ENCODE measurements around the gene CDHR1. TPM values are rescaled to one million over a fixed set of nuclear protein-coding genes. Genes with fewer than 3 reads are reported as not detected.

CDHR1 gene
- total and polyA plus RNA-seq, 7 donors: 0.27 to 26.6 (median 2.4) TPM

DNA sequence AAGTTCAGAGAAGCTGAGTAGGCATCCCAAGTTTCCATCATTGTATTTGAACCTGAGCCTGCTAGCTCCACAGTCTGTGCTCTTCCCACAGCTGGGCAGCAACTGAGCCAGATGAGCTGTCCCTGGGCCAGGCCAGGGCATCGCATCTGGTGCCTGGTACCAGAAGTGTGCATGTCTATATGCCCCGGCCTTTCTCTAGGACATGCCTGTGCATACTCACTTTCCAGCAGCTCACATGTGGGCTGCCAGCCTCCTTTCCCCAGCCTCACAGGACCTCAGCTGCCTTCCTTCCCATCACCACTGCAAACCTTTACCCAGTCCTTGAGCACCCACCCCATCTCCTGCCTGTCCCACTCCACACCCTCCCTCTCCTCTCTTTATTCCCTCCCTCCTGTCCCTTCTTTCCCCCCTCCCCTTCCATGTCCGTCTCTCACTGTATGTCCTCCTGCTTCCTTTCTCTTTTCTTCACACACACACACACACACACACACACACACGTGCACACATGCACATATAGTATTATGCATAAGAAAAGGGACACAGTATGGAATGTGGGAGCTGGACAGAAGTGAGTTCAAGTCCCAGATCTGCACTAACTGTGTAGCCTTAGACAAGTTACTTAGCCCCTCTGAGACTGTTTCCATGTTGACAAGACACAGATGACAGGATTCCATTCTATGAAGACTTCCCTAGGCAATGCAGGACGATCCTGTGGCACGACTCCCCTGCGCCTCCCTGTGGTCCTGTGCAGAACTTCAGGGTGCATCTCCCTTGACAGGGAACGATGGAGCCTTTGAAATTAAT lies 10.9 kb downstream of the CDHR1 start:
- Histone ChIP-seq H3K4me1 (no peaks in the 10 kb centered on the region), H3K4me3 (no peak overlapping the region), H3K27ac (no peak overlapping the region), H3K27me3 (peaks cover 0 to 4% (median 0%) of the 10 kb centered on the region in 3 donors), H3K36me3 (no peaks in the 10 kb centered on the region), H3K9me3 (no peaks in the 10 kb centered on the region)
- 32 to 36% methylated on average over 8 of the region's 8 CpGs for whole genome bisulfite sequencing, 2 donors
- no peak for DNase-seq
- intact Hi-C loops (cut with DNase I): loop anchor here (2.0 kb wide), 1 partner anchor 56 kb away; no protein-coding TSS in a partner anchor
- TF ChIP-seq POLR2A (IDR thresholded peaks at IDR 0.05) (no peak), EP300 (IDR thresholded peaks at IDR 0.05) (no peak), CTCF (IDR thresholded peaks at IDR 0.05) (peak; percentile 21 to 67 (median 60)), POLR2AphosphoS5 (IDR thresholded peaks at IDR 0.05) (peak in 1 of 4 donors; percentile 8)

- no peak for TF ChIP-seq POLR2AphosphoS5 (IDR thresholded peaks at IDR 0.05)
- TF ChIP-seq EP300 (IDR thresholded peaks at IDR 0.05): no peak
- peak in 1 of 4 experiments; percentile 26 for TF ChIP-seq CTCF (IDR thresholded peaks at IDR 0.05)
- 48 to 68% methylated on average over 6 of the region's 6 CpGs for WGBS, 2 donors
- no peak for DNase-seq
- Histone ChIP-seq H3K4me3 (no peak overlapping the region), H3K36me3 (no peaks in the 10 kb centered on the region), H3K27ac (no peak overlapping the region), H3K27me3 (peaks cover 0 to 4% (median 0%) of the 10 kb centered on the region in 3 donors), H3K4me1 (no peaks in the 10 kb centered on the region), H3K9me3 (no peaks in the 10 kb centered on the region)
- intact Hi-C loops (cut with DNase I): loop anchor here (2.0 kb wide), 1 partner anchor 57 kb away; no protein-coding TSS in a partner anchor
Observed at GRCh38 chr10:84205853-84206525, 11.7 kb downstream of the CDHR1 start.

- H3K27me3 ChIP-seq: no peaks in the 10 kb centered on the region
- no peaks in the 10 kb centered on the region for H3K9me3 ChIP-seq
- no peaks in the 10 kb centered on the region for H3K36me3 ChIP-seq
- H3K27ac ChIP-seq: no peak overlapping the region
- no peak overlapping the region for H3K4me3 ChIP-seq
- 88 to 89% methylated on average over 10 of the region's 10 CpGs for WGBS, 2 donors
- DNase-seq: no peak
- TF ChIP-seq POLR2AphosphoS5 (IDR thresholded peaks at IDR 0.05) (no peak), EP300 (IDR thresholded peaks at IDR 0.05) (no peak), CTCF (IDR thresholded peaks at IDR 0.05) (no peak), POLR2A (IDR thresholded peaks at IDR 0.05) (no peak)
- intact Hi-C loops (cut with DNase I): no loop called here
- no peaks in the 10 kb centered on the region for H3K4me1 ChIP-seq
Observed at GRCh38 chr10:84208023-84208422, 13.7 kb downstream of the CDHR1 start.

- Histone ChIP-seq H3K36me3 (no peaks in the 10 kb centered on the region), H3K27ac (no peak overlapping the region), H3K9me3 (no peaks in the 10 kb centered on the region), H3K4me3 (no peak overlapping the region), H3K27me3 (no peaks in the 10 kb centered on the region), H3K4me1 (no peaks in the 10 kb centered on the region)
- intact Hi-C loops (cut with DNase I): no loop called here
- 81 to 88% methylated on average over 2 of the region's 2 CpGs for WGBS, 2 donors
- no peak for DNase-seq
- TF ChIP-seq POLR2A (IDR thresholded peaks at IDR 0.05): no peak
- no peak for TF ChIP-seq CTCF (IDR thresholded peaks at IDR 0.05)
- no peak for TF ChIP-seq EP300 (IDR thresholded peaks at IDR 0.05)
- no peak for TF ChIP-seq POLR2AphosphoS5 (IDR thresholded peaks at IDR 0.05)
Observed at GRCh38 chr10:84211566-84211965, 17.2 kb downstream of the CDHR1 start.
